VCaP (cell line): Measurements from ENCODE around the gene NRXN3.

Experiments used
- H3K27ac ChIP-seq: fragments of 450-650 bp; 2 replicates; pipeline ENCODE4 v1.5.1; 2017
- TF ChIP-seq, protein P1 (sequence below): fragments of 450-650 bp; conservative IDR thresholded peaks from 2 replicates; pipeline ENCODE4 v1.5.1; 2017; ENCODE audit warnings: mild to moderate bottlenecking, moderate library complexity

NRXN3 gene

DNA sequence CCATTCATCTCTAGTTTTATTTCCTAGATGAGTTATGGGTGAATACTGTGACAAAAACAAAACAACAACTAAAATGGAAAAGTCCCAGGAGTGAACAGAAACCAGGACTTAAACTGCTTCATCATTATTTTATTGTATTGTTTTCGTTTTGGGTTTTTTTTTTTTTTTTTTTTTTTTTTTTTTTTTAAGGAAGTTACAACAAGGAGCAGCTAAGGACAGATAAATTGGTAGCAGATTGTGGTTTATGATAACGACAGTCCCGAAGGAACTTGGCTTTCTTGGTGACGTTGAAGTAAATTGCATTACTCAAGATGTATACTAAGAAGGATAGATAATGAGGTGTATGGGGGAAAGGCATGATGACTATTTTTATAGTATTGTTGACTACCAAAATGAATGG is 866.3 kb downstream of the NRXN3 start:
- TF ChIP-seq, protein P1, sequence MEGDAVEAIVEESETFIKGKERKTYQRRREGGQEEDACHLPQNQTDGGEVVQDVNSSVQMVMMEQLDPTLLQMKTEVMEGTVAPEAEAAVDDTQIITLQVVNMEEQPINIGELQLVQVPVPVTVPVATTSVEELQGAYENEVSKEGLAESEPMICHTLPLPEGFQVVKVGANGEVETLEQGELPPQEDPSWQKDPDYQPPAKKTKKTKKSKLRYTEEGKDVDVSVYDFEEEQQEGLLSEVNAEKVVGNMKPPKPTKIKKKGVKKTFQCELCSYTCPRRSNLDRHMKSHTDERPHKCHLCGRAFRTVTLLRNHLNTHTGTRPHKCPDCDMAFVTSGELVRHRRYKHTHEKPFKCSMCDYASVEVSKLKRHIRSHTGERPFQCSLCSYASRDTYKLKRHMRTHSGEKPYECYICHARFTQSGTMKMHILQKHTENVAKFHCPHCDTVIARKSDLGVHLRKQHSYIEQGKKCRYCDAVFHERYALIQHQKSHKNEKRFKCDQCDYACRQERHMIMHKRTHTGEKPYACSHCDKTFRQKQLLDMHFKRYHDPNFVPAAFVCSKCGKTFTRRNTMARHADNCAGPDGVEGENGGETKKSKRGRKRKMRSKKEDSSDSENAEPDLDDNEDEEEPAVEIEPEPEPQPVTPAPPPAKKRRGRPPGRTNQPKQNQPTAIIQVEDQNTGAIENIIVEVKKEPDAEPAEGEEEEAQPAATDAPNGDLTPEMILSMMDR = no peak

DNA sequence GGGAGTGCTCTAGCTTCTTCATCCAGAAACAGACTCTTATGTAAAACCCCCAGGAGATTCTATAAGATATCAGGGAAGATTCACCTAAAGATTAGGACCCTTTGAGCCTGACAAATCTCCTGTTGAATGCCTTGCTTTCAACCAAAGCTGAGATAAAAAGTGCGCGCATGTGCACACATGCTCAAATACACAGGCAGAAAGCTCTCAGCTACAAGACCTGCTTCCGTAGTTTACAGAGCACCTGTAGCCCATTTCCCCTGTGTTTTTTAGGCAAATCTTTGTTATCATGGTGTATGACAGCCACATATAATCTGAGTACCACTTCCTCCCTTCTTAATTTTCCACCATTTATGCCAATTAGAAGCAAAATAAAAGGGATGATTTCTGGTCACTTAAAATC is 866.9 kb downstream of the NRXN3 start:
- no peak overlapping the region; the same call in 1 of the 2 replicates for H3K27ac ChIP-seq
- TF ChIP-seq, protein P1 = no peak

More for the DNA sequence above, 866.3 kb downstream of the NRXN3 start:
- no peak overlapping the region for H3K27ac ChIP-seq

DNA sequence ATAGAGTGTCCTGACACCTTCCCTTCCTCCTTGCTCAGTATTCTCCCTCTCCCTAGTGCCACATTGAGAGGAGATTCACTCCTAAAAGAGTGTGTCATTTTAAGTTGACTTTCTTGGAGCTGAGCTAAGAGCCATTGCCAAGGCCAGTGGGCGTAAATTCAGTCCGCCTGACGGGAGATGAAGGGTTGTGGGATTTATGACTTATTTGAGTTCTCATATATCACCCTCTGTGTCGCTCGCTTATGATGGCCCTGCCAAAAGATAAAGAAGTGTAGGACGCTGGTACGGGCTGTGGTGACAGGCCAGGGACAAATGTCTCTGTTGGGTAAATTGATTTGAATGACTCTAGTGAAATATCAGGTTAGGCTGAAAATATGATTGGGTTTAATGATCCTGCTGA is 867.4 kb downstream of the NRXN3 start:
- H3K27ac ChIP-seq = no peak overlapping the region; the same call in 1 of the 2 replicates
- TF ChIP-seq, protein P1 = no peak

DNA sequence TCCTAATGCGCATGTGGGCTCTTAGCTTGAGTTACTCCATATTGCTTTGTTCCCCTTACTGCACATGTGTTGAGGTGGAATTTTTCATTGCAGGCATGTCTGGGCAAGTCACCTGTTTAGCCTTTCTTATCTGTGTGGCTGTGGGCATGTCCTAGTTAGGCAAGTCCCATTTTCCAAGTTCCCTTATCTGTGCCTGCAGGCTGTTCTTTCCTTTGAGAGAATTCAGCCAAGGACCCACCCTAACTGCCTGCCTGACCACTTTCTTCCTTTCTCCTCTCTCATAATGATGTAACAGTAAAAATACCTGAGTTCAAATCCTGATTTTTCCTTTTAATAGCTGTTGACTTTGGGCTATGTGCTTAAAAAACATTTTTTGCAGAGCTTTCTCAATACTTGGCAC is 870.6 kb downstream of the NRXN3 start:
- H3K27ac ChIP-seq = no peak overlapping the region
- TF ChIP-seq, protein P1 = no peak

DNA sequence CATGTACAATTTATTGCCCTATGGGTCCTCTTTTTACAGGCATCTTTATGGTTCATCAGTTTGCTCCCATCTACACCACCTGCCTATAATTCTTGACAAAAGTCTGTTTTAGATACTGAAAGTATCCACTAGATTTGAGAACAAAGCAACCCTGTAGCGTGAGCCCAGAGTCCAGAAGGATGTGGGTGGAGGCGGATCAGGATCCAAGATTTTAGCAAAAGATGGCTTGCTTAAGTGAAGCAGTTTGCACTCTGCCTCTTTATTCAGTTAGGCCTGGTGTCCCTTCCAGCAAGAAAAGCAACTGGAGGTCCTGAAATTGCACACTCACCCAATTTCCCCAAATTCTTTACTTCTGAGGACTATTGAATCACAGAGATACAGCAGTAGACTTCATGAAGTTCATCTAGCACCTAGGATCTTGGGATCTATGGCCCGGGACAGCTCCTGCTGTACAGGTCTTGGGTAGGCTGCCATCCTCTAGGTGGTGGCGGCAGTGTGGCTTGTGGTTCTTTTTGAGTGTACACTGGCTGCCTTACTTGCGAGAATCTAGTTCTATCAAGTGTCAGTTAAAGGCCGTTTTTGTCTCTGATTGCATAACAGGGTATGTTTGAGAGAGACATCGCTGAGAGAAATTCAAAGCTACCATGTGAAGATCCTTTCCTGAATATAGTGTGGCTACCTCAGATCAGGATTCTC is 873.2 kb downstream of the NRXN3 start:
- H3K27ac ChIP-seq = no peak overlapping the region

DNA sequence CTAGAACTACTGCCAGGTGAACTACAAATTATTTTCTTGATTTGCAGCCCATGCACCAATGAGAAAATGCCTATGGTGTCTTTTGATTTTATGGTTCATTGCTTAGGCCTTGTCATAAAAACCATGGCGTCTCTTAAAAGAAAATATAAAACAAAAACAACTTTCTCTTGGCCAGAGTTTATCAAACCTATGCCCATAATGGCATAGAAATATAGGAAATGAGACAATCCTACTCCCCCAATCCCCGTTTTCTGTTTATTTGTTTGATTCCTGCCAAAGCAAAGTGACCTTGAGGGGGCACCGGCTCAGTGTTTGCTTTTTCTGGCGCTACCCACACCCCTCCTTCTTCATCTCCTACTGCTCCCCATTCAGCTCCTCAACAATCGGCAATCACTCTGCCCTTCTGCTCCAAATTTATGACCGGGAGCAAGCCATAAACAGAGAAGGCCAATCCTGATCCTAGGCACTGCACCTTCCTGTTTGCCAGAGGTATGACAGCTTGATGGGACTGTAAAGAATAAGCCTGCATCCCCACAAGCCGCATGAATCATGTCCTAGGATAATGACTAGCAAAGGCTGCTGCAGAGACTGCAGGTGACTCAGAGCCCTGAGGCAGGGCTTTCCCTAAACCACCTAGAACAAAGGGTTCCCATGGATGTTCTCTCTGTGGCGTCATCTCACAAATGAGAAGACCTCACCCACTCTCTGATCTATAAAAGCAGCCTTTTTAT is 874.9 kb downstream of the NRXN3 start:
- no peak overlapping the region for H3K27ac ChIP-seq
- TF ChIP-seq, protein P1 = no peak

More for the DNA sequence above, 873.2 kb downstream of the NRXN3 start:
- TF ChIP-seq, protein P1 = no peak

DNA sequence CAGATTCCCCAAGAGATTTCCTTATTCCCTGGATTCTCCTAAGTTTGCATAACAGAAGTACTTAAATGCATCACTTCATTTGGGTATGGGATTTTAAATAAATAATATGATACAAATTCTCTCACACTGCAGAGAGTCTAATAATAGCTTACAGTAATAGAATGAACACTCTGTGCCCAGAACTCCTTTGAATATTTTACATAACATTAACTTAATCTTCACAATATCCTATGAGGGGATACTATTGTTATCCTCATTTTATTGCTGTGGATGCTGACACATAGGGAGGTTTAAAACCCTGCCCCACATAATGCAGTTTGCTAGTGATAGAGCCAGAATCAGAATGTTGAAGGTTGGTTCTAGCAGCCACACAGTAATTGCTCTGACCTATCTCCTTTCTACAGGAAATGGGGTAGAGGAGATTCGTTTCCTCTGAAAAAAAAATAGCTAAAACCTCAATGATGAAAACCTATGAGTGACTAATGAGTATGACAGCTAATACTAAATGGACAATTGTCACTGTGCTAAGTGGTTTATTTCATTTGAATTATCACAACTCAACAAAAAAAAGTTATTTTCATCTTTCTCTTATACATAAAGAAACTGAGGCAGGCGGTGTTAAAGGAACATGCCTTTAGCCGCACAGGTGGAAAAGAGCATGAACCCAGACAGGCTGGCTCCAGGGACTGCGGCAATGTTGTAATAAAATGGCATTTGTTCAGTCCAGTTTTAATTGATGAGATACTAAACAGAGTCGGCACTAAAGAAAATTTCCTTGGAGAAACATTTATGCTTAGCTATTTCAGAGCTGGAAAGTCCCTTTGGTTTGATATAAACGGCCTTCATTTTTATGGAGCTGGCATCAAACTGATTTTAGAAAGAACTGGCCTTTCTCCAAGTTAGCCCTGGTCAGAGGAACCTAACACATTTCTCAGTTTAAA is 880.9 kb downstream of the NRXN3 start:
- H3K27ac ChIP-seq = peak overlapping the region; percentile 45
- TF ChIP-seq, protein P1 = no peak
